Neuron (in vitro differentiated cells): ENCODE data around the gene SETD6.
"Not testable (repeated sequence)": the region's sequence is repeated elsewhere in the genome, so short reads cannot be mapped to it uniquely, and the experiment has no call there.

Source experiments
- H2AFZ ChIP-seq: one replicate; pipeline ENCODE4 v1.6.1; 2013; ENCODE audit warnings: low read depth, mild to moderate bottlenecking, inconsistent platforms, low read length, moderate library complexity
- H3K27me3 ChIP-seq: one replicate; pipeline ENCODE4 v1.6.1; 2013; ENCODE audit warnings: low read length; ENCODE audit not compliant: insufficient read depth
- H3K36me3 ChIP-seq: one replicate; pipeline ENCODE4 v1.6.1; 2013; ENCODE audit warnings: low read length; ENCODE audit not compliant: insufficient read depth
- H3K4me1 ChIP-seq: one replicate; pipeline ENCODE4 v1.6.1; 2013; ENCODE audit warnings: low read length; ENCODE audit not compliant: insufficient read depth
- H3K4me3 ChIP-seq: 2 replicates; pipeline ENCODE4 v1.5.1; 2013; ENCODE audit warnings: mild to moderate bottlenecking, low read length, moderate library complexity
- H3K9me3 ChIP-seq: one replicate; pipeline ENCODE4 v1.6.1; 2013; ENCODE audit warnings: low read length

Gene SETD6

GRCh38 chr16:58551496-58551895, 36.2 kb downstream of the SETD6 start:
- Histone ChIP-seq H2AFZ (no peak overlapping the region), H3K27me3 (no peaks in the 10 kb centered on the region), H3K4me1 (no peaks in the 10 kb centered on the region), H3K4me3 (no peak overlapping the region), H3K9me3 (no peaks in the 10 kb centered on the region), H3K36me3 (peaks cover 95% of the 10 kb centered on the region)

GRCh38 chr16:58556678-58557077, 41.4 kb downstream of the SETD6 start:
- Histone ChIP-seq H3K36me3 (peaks cover 94% of the 10 kb centered on the region), H3K4me1 (no peaks in the 10 kb centered on the region), H2AFZ (no peak overlapping the region), H3K9me3 (no peaks in the 10 kb centered on the region), H3K4me3 (no peak overlapping the region), H3K27me3 (no peaks in the 10 kb centered on the region)

- no peaks in the 10 kb centered on the region for H3K4me1 ChIP-seq
- H3K4me3 ChIP-seq, result no peak overlapping the region
- H3K36me3 ChIP-seq, result peaks cover 83% of the 10 kb centered on the region
- H2AFZ ChIP-seq, result no peak overlapping the region
- H3K27me3 ChIP-seq, result no peaks in the 10 kb centered on the region
- H3K9me3 ChIP-seq, result no peaks in the 10 kb centered on the region
Measured at GRCh38 chr16:58563235-58563634, 47.9 kb downstream of the SETD6 start.

GRCh38 chr16:58563775-58564174, 48.5 kb downstream of the SETD6 start:
- no peak overlapping the region for H3K4me3 ChIP-seq
- H3K9me3 ChIP-seq, result no peaks in the 10 kb centered on the region
- no peaks in the 10 kb centered on the region for H3K4me1 ChIP-seq
- peaks cover 78% of the 10 kb centered on the region for H3K36me3 ChIP-seq
- H2AFZ ChIP-seq, result no peak overlapping the region
- no peaks in the 10 kb centered on the region for H3K27me3 ChIP-seq

GRCh38 chr16:58565697-58566096, 50.4 kb downstream of the SETD6 start:
- not testable (repeated sequence) for H3K4me3 ChIP-seq, H3K27me3 ChIP-seq, H2AFZ ChIP-seq, H3K4me1 ChIP-seq, H3K9me3 ChIP-seq
- peaks cover 78% of the 10 kb centered on the region for H3K36me3 ChIP-seq
